ENCODE results near the gene BRICD5.

The BRICD5 gene

DNA sequence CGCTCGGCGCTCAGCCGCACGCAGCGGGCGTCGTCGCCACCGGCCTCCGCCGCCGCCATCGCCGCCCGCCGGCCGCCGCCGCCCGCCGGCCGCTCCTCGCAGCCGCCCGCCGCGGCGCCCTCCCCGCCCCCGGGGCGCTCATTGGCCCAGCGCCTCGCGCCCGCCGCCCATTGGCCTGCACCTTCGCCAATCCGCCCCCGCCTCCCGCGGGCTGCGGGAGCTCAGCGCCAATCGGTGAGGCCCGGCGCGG is 4.0 kb upstream of the BRICD5 start, which contains the start of gene PGP:
TSS of gene PGP (minus strand) at position 122 of the 250 bp plus-strand sequence. CDS start at position 59, 63 bp downstream.
- in situ Hi-C loops (cut with MboI; ENCODE audit: low pct_unique_long_range_greater_than_20kb, low sequenced_read_pairs, unreplicated experiment): no loop called here
- no peak for DNase-seq (ENCODE audit: low spot score)
- TF ChIP-seq, protein P1, sequence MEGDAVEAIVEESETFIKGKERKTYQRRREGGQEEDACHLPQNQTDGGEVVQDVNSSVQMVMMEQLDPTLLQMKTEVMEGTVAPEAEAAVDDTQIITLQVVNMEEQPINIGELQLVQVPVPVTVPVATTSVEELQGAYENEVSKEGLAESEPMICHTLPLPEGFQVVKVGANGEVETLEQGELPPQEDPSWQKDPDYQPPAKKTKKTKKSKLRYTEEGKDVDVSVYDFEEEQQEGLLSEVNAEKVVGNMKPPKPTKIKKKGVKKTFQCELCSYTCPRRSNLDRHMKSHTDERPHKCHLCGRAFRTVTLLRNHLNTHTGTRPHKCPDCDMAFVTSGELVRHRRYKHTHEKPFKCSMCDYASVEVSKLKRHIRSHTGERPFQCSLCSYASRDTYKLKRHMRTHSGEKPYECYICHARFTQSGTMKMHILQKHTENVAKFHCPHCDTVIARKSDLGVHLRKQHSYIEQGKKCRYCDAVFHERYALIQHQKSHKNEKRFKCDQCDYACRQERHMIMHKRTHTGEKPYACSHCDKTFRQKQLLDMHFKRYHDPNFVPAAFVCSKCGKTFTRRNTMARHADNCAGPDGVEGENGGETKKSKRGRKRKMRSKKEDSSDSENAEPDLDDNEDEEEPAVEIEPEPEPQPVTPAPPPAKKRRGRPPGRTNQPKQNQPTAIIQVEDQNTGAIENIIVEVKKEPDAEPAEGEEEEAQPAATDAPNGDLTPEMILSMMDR (IDR thresholded peaks at IDR 0.05; ENCODE audit: extremely low read depth, insufficient read depth, missing control alignments): no peak

DNA sequence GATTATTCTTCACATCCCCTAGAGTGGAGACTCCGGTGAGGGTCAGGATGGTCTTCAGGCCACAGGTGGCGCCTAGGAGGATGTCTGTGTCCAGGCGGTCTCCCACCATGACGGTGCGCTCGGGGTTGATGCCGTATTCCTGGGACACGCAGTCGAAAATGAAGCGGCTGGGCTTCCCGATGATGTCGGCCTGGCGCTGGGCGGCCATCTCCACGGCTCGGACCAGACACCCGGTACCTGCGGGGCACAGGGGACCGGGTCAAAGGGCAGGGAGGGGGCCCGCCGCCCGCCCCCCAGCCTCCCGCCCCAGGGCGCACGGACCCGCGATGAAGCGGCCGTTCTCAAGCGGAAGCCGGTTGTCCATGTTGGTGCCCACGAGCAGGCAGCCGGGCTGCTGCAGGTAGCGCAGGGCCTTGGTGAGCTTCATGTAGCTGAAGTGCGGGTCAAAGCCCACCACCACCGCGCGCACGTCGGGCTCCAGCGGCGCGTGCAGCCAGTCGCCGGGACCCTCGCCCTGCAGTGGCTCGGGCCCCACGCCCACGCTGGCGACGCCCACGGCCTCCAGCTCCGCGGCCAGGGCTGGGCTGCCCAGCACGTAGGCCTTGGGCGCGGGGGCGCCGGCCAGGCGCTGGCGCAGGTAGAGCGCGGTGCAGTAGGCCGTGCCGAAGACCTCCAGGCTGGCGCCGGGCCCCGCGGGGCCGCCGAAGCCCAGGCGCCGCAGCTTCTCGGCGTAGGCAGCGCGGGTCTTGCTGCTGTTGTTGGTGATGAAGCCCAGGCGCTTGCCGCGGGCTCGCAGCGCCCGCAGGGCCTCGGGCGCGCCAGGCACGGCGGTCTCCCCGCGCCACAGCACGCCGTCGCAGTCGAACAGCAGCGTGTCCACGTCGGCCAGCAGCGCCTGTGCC is 3.4 kb upstream of the BRICD5 start:
- no peak for DNase-seq (ENCODE audit: low spot score)
- in situ Hi-C loops (cut with MboI; ENCODE audit: low pct_unique_long_range_greater_than_20kb, low sequenced_read_pairs, unreplicated experiment): no loop called here
- TF ChIP-seq, protein P1 (IDR thresholded peaks at IDR 0.05; ENCODE audit: extremely low read depth, insufficient read depth, missing control alignments): no peak

DNA sequence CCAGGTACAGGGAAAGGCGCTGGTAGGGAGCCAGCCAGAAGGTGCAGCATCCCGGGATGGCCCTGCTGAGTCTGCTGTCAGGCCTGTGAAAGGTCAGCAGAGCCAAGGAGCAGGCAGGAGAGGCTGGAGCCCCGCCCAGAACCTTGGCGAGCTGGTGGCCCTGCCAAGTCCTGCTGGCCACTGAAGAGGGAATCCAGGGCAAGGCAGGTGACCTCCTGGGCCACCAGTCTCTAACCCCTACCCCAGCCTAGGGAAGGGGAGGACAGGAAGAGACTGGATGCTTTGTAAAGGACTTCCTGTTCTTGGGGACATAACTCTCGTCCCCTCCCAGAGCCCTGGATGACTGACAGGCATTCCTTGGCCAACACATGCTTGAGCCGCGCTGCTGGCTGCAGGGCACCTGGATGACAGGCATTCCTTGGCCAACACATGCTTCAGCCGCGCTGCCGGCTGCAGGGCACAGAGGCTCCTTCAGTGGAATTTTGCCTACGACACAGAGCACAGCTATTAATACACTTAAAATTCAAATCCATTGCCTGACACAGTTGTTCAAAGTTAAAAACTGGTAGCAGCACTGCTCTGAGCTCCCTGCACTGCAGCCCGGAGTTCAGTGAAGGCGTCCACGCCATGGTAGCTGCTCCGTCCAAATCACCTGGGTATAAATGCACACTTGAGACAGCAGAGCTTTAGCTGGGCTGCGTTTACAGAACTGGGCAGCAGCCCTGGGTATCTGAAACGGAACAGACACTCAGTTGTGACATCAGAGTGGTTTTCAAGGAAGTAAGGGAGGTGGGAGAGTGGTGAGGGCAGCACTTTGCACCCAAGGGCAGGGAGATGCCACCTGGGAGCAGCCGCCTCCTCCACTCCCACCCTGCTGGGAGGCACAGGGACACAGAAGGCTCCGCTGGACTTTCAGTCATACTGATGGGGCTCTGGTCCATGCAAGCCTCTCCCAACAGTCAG is 2.0 kb upstream of the BRICD5 start:
- TF ChIP-seq, protein P1 (IDR thresholded peaks at IDR 0.05; ENCODE audit: extremely low read depth, insufficient read depth, missing control alignments): no peak
- in situ Hi-C loops (cut with MboI; ENCODE audit: low pct_unique_long_range_greater_than_20kb, low sequenced_read_pairs, unreplicated experiment): no loop called here
- no peak for DNase-seq (ENCODE audit: low spot score)

DNA sequence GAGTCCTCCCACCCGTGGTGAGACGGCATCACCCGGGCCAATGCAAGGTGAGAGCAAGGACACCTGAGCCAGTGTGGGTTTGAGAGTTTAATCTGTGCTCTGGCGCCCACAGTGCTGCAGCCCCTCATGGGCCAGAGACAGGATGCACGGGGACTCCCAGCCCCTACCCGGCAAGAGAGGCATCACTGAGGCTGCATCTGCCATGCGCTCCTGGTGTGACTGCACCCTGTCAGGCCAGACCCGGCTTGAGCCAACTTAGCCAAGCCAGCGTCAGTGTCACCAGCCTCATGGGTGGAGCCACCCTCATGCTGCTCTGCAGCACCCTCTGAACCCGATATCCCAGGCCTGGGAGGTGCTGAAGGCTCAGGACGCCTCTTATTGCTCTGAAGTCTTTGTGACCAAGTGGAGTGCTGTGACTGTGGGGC is 1.3 kb upstream of the BRICD5 start:
- in situ Hi-C loops (cut with MboI; ENCODE audit: low pct_unique_long_range_greater_than_20kb, low sequenced_read_pairs, unreplicated experiment): no loop called here
- TF ChIP-seq, protein P1 (IDR thresholded peaks at IDR 0.05; ENCODE audit: extremely low read depth, insufficient read depth, missing control alignments): no peak
- DNase-seq (ENCODE audit: low spot score): no peak

DNA sequence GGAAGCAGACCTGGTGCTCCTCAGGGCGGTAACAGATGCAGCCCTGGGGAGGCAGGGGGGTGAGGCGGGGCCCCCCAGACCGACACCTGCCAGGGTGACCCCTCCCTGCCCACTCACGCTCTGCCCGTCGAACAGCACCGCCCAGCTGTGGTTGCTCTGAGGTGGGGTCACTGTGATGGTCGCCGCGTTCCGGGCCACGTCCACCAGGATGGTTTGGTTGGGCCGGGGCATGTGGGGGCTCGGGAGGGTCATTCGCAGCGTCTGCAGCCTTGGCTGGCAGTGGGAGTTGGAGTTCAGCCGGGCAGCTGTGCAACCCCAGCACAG is 692 bp downstream of the BRICD5 start:
- in situ Hi-C loops (cut with MboI; ENCODE audit: low pct_unique_long_range_greater_than_20kb, low sequenced_read_pairs, unreplicated experiment): no loop called here
- TF ChIP-seq, protein P1 (IDR thresholded peaks at IDR 0.05; ENCODE audit: extremely low read depth, insufficient read depth, missing control alignments): no peak
- no peak for DNase-seq (ENCODE audit: low spot score)

DNA sequence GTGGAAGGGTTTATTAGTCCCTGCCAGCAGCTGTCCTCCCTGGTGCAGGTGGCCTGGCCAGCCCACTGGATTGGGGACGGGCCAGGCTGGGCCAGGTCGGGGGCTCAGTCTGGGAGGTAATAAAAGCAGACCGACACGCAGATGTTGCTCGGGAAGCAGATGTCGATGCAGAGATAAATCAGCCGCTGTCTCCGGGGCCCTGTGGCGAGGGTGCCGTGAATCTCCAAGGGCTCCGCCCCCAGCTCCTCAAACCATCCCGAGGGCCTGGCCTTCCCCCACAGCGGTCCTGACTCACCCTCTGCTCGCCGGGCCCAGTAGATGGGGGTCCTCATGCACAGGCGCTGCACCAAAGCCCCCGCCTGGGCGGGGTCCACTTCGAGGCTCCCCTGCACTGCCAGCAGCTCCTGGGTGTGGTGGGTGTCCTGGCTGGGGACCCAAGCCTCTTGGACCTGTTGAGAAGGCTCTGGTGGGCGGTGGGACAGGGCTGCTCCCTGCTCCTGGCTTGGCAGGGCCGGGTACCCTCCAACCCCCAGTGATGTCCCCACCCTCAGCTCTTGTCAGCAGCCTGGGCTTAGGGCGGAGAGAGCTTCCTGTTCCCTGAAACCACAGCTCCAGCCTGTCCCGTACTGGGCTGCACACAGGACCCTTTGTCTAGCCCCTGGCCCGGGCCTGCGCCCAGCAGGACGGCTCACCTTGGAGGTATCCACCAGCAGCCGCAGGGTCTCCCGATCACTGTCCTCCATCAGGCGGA is 1.2 kb downstream of the BRICD5 start:
- TF ChIP-seq, protein P1 (IDR thresholded peaks at IDR 0.05; ENCODE audit: extremely low read depth, insufficient read depth, missing control alignments): no peak
- no peak for DNase-seq (ENCODE audit: low spot score)
- in situ Hi-C loops (cut with MboI; ENCODE audit: low pct_unique_long_range_greater_than_20kb, low sequenced_read_pairs, unreplicated experiment): no loop called here

Measured in GM13977 (cell line).